Spleen (tissue), 7 donors: ENCODE results near the gene ADAMTS17.

Experiments used
- CTCF ChIP-seq, 11 experiments: fragments of 200-600 bp in 7 of 11; fragments of 450-650 bp in 4 of 11; sonication (generic) in 4 of 11; IDR thresholded peaks in 8 of 11; conservative IDR thresholded peaks in 3 of 11; 1 replicate in 7 of 11; 2 replicates in 4 of 11; pipeline versions ENCODE4 v1.4.0 to v1.8.0; 2016 to 2021; ENCODE audit warnings: antibody characterized with exemption in 11 of 11, inconsistent platforms in 4 of 11, mild to moderate bottlenecking in 1 of 11
- POLR2A ChIP-seq, 3 donors: fragments of 450-650 bp; IDR thresholded peaks; one replicate each; pipeline ENCODE4 v1.5.1; 2017; ENCODE audit warnings: antibody characterized with exemption in 3 of 3, mild to moderate bottlenecking in 1 of 3
- POLR2AphosphoS5 ChIP-seq, 3 donors: sonication (generic); formaldehyde crosslinking; IDR thresholded peaks; one replicate each; pipeline ENCODE4 v1.5.1; 2017; ENCODE audit warnings: antibody characterized with exemption in 3 of 3
- donor health status: DM: no; HTN: no; CAD: no; lungs with moderate emphysema.
- donor health status: DM: no; HTN: no; CAD: no.
- donor health status: DM: no; HTN: no; CAD: no.

GRCh38 chr15:99973351-99973750, 368.4 kb downstream of the ADAMTS17 start:
- TF ChIP-seq CTCF (IDR thresholded peaks at IDR 0.05 in 8 of 11, conservative IDR thresholded peaks at IDR 0.05 in 3 of 11): no peak
- no peak for TF ChIP-seq POLR2A (IDR thresholded peaks at IDR 0.05)
- no peak for TF ChIP-seq POLR2AphosphoS5 (IDR thresholded peaks at IDR 0.05)
